Stimulated activated CD8-positive, alpha-beta memory T cell treated with anti-CD3 and anti-CD28 coated beads, Interleukin-7, amount 100 ng/mL, for 4 hours (primary cell): ENCODE data around the gene KANSL1L.

ENCODE experiments used
- DNase-seq, 2 donors: peaks; one replicate each; pipeline ENCODE4 v3.0.0-alpha.2; 2020; ENCODE audit warnings: low read depth in 2 of 2

The KANSL1L gene

GRCh38 chr2:210000464-210001324 is 170.5 kb downstream of the KANSL1L start:
- no peak for DNase-seq

- no peak for DNase-seq
Measured at GRCh38 chr2:209998596-209998995, 172.6 kb downstream of the KANSL1L start.

- DNase-seq, result no peak
Measured at GRCh38 chr2:209993968-209994367, 177.2 kb downstream of the KANSL1L start.

GRCh38 chr2:209990838-209991237 is 180.4 kb downstream of the KANSL1L start:
- no peak for DNase-seq

- DNase-seq, result no peak
Measured at GRCh38 chr2:209988010-209988409, 183.2 kb downstream of the KANSL1L start.

- DNase-seq, result no peak
Measured at GRCh38 chr2:209986415-209986814, 184.8 kb downstream of the KANSL1L start.

GRCh38 chr2:209985874-209986273 is 185.3 kb downstream of the KANSL1L start:
- DNase-seq, result no peak

GRCh38 chr2:209984291-209984690 is 186.9 kb downstream of the KANSL1L start:
- no peak for DNase-seq

- no peak for DNase-seq
Measured at GRCh38 chr2:209977386-209978239, 193.6 kb downstream of the KANSL1L start.

GRCh38 chr2:209976698-209977385 is 194.4 kb downstream of the KANSL1L start:
- DNase-seq, result no peak

- no peak for DNase-seq
Measured at GRCh38 chr2:209974576-209974975, 196.6 kb downstream of the KANSL1L start.

- no peak for DNase-seq
Measured at GRCh38 chr2:209973328-209973727, 197.9 kb downstream of the KANSL1L start.
